GM12878 (cell line): ENCODE results near the gene SEC23A. TPM values are rescaled to one million over a fixed set of nuclear protein-coding genes. Genes with fewer than 3 reads are reported as not detected.

ENCODE experiments used
- ATAC-seq: fragments of 200-7000 bp; cut with Tn5 transposase; 3 replicates; pipeline ENCODE4 v1.9.1; 2020; ENCODE audit warnings: mild to moderate bottlenecking, moderate library complexity
- BruUV-seq: library from RNA; stranded (reverse); fragments of 400-500 nt; replicated peaks from 2 replicates; lab custom pipeline; 2021; lab: Mats Ljungman, UMichigan
- CTCF ChIA-PET: fragments of 300-600 bp; sonication (Branson Sonifier 250); formaldehyde crosslinking; extraction: SDS; loops from one replicate; lab custom pipeline; 2021; ENCODE audit warnings: inconsistent platforms; lab: Yijun Ruan, JAX
- POLR2A ChIA-PET: fragments of 350-600 bp; formaldehyde crosslinking; extraction: SDS; loops from one replicate; lab custom pipeline; 2021; ENCODE audit warnings: inconsistent platforms; lab: Charles Lee
- RAD21 ChIA-PET: fragments of 300-600 bp; sonication (Branson Sonifier 250); formaldehyde crosslinking; loops from one replicate; lab custom pipeline; 2023; ENCODE audit warnings: antibody characterized with exemption; ENCODE audit not compliant: unreplicated experiment; lab: Charles Lee
- SMC1A ChIA-PET: fragments of 300-600 bp; sonication (Branson Sonifier 250); formaldehyde crosslinking; loops from one replicate; lab custom pipeline; 2023; ENCODE audit not compliant: unreplicated experiment, uncharacterized antibody; lab: Charles Lee
- DNase-seq: peaks from one replicate; pipeline ENCODE4 v3.0.0-alpha.2; 2011; ENCODE audit warnings: low read depth, low spot score
- FAIRE-seq: peaks from 3 replicates; lab custom pipeline; 2011; peaks lifted over from hg19 to GRCh38; lab: Jason Lieb, UNC
- H2AFZ ChIP-seq: 2 replicates; pipeline ENCODE4 v1.6.0; 2011; ENCODE audit warnings: low read depth, low read length, control low read depth; ENCODE audit not compliant: control insufficient read depth
- H3K27ac ChIP-seq: 2 replicates; pipeline ENCODE4 v1.5.1; 2011; ENCODE audit warnings: control low read depth; ENCODE audit not compliant: control insufficient read depth, insufficient read depth
- H3K27me3 ChIP-seq, 2 experiments: replicated peaks in 1 of 2; 2 replicates each; pipeline versions ENCODE4 v1.6.0 to v1.6.1; 2011; ENCODE audit warnings: low read length in 1 of 2; ENCODE audit not compliant: control insufficient read depth in 2 of 2, insufficient read depth in 2 of 2
- H3K36me3 ChIP-seq, 2 experiments: 2 replicates each; pipeline ENCODE4 v1.5.1; 2011; ENCODE audit warnings: low read length in 1 of 2; ENCODE audit not compliant: control insufficient read depth in 2 of 2, insufficient read depth in 2 of 2
- H3K4me1 ChIP-seq: 2 replicates; pipeline ENCODE4 v1.6.1; 2011; ENCODE audit warnings: mild to moderate bottlenecking, low read length, moderate library complexity, mixed read lengths; ENCODE audit not compliant: control insufficient read depth, insufficient read depth
- H3K4me2 ChIP-seq: 2 replicates; pipeline ENCODE4 v1.6.0; 2011; ENCODE audit warnings: control low read depth; ENCODE audit not compliant: control insufficient read depth, insufficient read depth
- H3K4me3 ChIP-seq: fragments of 200-600 bp; sonication (generic); 2 replicates; pipeline ENCODE4 v1.5.1; 2016
- H3K79me2 ChIP-seq: 2 replicates; pipeline ENCODE4 v1.6.0; 2011; ENCODE audit warnings: low read length; ENCODE audit not compliant: control insufficient read depth, insufficient read depth
- H3K9ac ChIP-seq: 2 replicates; pipeline ENCODE4 v1.8.0; 2011; ENCODE audit warnings: low read length, control low read depth, mixed read lengths; ENCODE audit not compliant: control insufficient read depth, insufficient read depth
- H3K9me3 ChIP-seq: replicated peaks from 3 replicates; pipeline ENCODE4 v1.5.1; 2011; ENCODE audit warnings: mild to moderate bottlenecking, low read length; ENCODE audit not compliant: control insufficient read depth, insufficient read depth
- H4K20me1 ChIP-seq: 2 replicates; pipeline ENCODE4 v1.6.0; 2011; ENCODE audit not compliant: control insufficient read depth, insufficient read depth
- BHLHE40 ChIP-seq, 2 experiments: fragments of 450-650 bp in 1 of 2; IDR thresholded peaks; 2 replicates each; pipeline ENCODE4 v1.6.1; 2011 to 2017; ENCODE audit warnings: low read depth in 2 of 2, borderline replicate concordance in 1 of 2, improper control_type of control experiment in 1 of 2, low read length in 1 of 2, mild to moderate bottlenecking in 1 of 2
- CHD4 ChIP-seq: fragments of 200-600 bp; sonication (generic); IDR thresholded peaks from 2 replicates; pipeline ENCODE4 v1.6.1; 2016; ENCODE audit warnings: mild to moderate bottlenecking
- DPF2 ChIP-seq: fragments of 450-650 bp; IDR thresholded peaks from 2 replicates; pipeline ENCODE4 v1.6.1; 2017; ENCODE audit warnings: mild to moderate bottlenecking
- POLR2AphosphoS5 ChIP-seq: IDR thresholded peaks from 2 replicates; pipeline ENCODE4 v1.6.1; 2011; ENCODE audit warnings: mild to moderate bottlenecking, low read length, inconsistent platforms
- SMARCA5 ChIP-seq: fragments of 450-650 bp; IDR thresholded peaks from 2 replicates; pipeline ENCODE4 v1.6.1; 2017; ENCODE audit warnings: mild to moderate bottlenecking
- SP1 ChIP-seq: IDR thresholded peaks from one replicate; pipeline ENCODE4 v1.6.1; 2011; ENCODE audit warnings: low read depth, low read length
- SPI1 ChIP-seq: IDR thresholded peaks from 2 replicates; pipeline ENCODE4 v1.6.1; 2011; ENCODE audit warnings: low read depth, mild to moderate bottlenecking, low read length, moderate library complexity, borderline replicate concordance; ENCODE audit not compliant: insufficient read depth
- SREBF1 ChIP-seq: IDR thresholded peaks from 2 replicates; pipeline ENCODE4 v1.6.1; 2012; ENCODE audit warnings: mild to moderate bottlenecking, low read length
- SRF ChIP-seq, 2 experiments: IDR thresholded peaks; 2 replicates each; pipeline ENCODE4 v1.6.1; 2011; ENCODE audit warnings: low read depth in 2 of 2, low read length in 2 of 2, mild to moderate bottlenecking in 1 of 2, moderate library complexity in 1 of 2
- SUPT20H ChIP-seq: IDR thresholded peaks from 2 replicates; pipeline ENCODE4 v1.6.1; 2011; ENCODE audit warnings: low read depth, mild to moderate bottlenecking, low read length, moderate library complexity, borderline replicate concordance; ENCODE audit not compliant: control insufficient read depth
- SUZ12 ChIP-seq: fragments of 200-600 bp; sonication (generic); IDR thresholded peaks from one replicate; pipeline ENCODE4 v1.6.1; 2018; ENCODE audit warnings: antibody characterized with exemption, mild to moderate bottlenecking; ENCODE audit not compliant: unreplicated experiment
- ZNF274 ChIP-seq: IDR thresholded peaks from one replicate; pipeline ENCODE4 v1.8.0; 2011; ENCODE audit not compliant: insufficient read length, insufficient read depth
- ZSCAN29 ChIP-seq: fragments of 450-650 bp; IDR thresholded peaks from 2 replicates; pipeline ENCODE4 v1.6.1; 2017; ENCODE audit warnings: mild to moderate bottlenecking, moderate library complexity
- WGBS: methylation state at CpG from one replicate; pipeline ENCODE4 v1.1.6; 2016; ENCODE audit warnings: low lambda C conversion rate; ENCODE audit not compliant: insufficient replicate concordance, insufficient coverage; ENCODE audit errors: missing lambda C conversion rate; 5-methylcytosine and 5-hydroxymethylcytosine counted together
- in situ Hi-C: fragments of 300-500 bp; cut with MboI; formaldehyde crosslinking; loops from 9 replicates; pipeline ENCODE4 v1.14.3; 2018; ENCODE audit warnings: mixed read lengths
- intact Hi-C: fragments of 100-400 bp; cut with micrococcal nuclease; formaldehyde crosslinking; loops from one replicate; pipeline ENCODE4 v1.14.2; 2022; ENCODE audit not compliant: unreplicated experiment
- polyA plus RNA-seq, 11 experiments: library from polyadenylated mRNA; depleted of rRNA in 4 of 11; unstranded in 6 of 11; stranded (reverse) in 5 of 11; fragments of >200 nt; fragmentation: Nextera tagmentation in 4 of 11; fragmentation: Illumina TruSeq in 1 of 11; extraction: Ambion mirVana in 4 of 11; extraction: Trizol in 1 of 11; gene quantifications; 1 replicate in 1 of 11; 2 replicates in 10 of 11; pipeline versions ENCODE4 v1.2.1 to v1.2.3, GENCODE V29; 2011 to 2016; ENCODE audit warnings: inconsistent platforms in 2 of 11, missing spikeins in 2 of 11, low read depth in 1 of 11
- total RNA-seq, 4 experiments: library from RNA; depleted of rRNA in 3 of 4; stranded (reverse); fragments of >200 nt in 3 of 4; fragmentation: Illumina TruSeq in 1 of 4; extraction: Trizol in 1 of 4; gene quantifications; 2 replicates each; pipeline versions ENCODE4 v1.2.1 to v1.2.3, GENCODE V29; 2013 to 2021
- TF ChIP-seq, protein P1 (sequence below): IDR thresholded peaks from 2 replicates; pipeline ENCODE4 v1.6.1; 2012; ENCODE audit warnings: mild to moderate bottlenecking, low read depth, low read length
- TF ChIP-seq, protein P2 (sequence below): fragments of 450-650 bp; IDR thresholded peaks from 2 replicates; pipeline ENCODE4 v1.6.1; 2014; ENCODE audit warnings: mild to moderate bottlenecking
- TF ChIP-seq, protein P3 (sequence below): IDR thresholded peaks from 2 replicates; pipeline ENCODE4 v1.6.1; 2011; ENCODE audit warnings: mild to moderate bottlenecking, low read depth, low read length, moderate library complexity; ENCODE audit not compliant: insufficient replicate concordance
- TF ChIP-seq, protein P4 (sequence below): fragments of 450-650 bp; IDR thresholded peaks from 2 replicates; pipeline ENCODE4 v1.6.1; 2017; ENCODE audit warnings: mild to moderate bottlenecking

The SEC23A gene
- total and polyA plus RNA-seq, 10 of the 15 experiments (the other 5 are each of a cell fraction or from before 2014, with no cell fraction given): 13.6 to 63.8 (median 37.3) TPM

DNA sequence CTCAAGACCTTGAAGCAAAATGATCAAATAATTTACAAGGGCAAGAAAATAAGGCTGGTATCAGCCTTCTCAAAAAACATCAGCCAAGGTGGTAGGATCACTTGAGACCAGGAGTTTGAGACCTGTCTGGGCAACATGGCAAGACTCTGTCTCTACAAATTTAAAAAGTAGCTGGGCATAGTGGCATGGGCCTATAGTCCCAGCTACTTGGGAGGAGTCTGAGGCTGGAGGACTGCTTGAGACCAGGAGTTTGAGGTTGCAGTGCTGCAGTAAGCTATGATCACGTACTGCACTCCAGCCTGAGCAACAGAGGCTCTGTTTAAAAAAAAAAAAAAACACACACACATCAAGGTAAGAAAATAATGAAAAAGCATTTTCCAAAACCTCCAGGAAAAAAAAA, 22.1 kb downstream of the SEC23A start:
- DNase-seq (no peak), ATAC-seq (no peak), FAIRE-seq (no peak)
- intact Hi-C loops: no loop called here
- H3K79me2 ChIP-seq: no peaks in the 10 kb centered on the region
- no peak overlapping the region for H3K4me3 ChIP-seq
- ChIA-PET POLR2A (interaction anchor here (0.6 kb wide), 1 partner anchor 19 kb away, joined by 4 read pairs; no protein-coding TSS in a partner anchor), CTCF (interaction anchor here (1.0 kb wide), 1 partner anchor 10 kb away, joined by 4 read pairs; no protein-coding TSS in a partner anchor), SMC1A (interaction anchor here (0.7 to 1.3 kb wide), 5 partner anchors 10 to 26 kb away, joined by 3 to 4 read pairs (median 3); partner anchors contain the start of gene SEC23A), RAD21 (interaction anchor here (1.0 kb wide), 1 partner anchor 22 kb away, joined by 3 read pairs; the partner anchor contains the start of gene SEC23A)
- H3K27me3 ChIP-seq: no peaks in the 10 kb centered on the region
- in situ Hi-C loops: no loop called here
- H3K9ac ChIP-seq: no peak overlapping the region
- H4K20me1 ChIP-seq: no peaks in the 10 kb centered on the region
- H3K9me3 ChIP-seq: no peaks in the 10 kb centered on the region
- no peak overlapping the region for H3K4me2 ChIP-seq
- BruUV-seq: no TSS peak
- peaks cover 5 to 22% of the 10 kb centered on the region in 2 experiments; a peak in 3 of 4 replicates for H3K36me3 ChIP-seq
- H3K27ac ChIP-seq: no peak overlapping the region
- no peaks in the 10 kb centered on the region for H3K4me1 ChIP-seq
- 100% methylated on average over 1 of the region's 1 CpG for WGBS
- H2AFZ ChIP-seq: no peak overlapping the region
- TF ChIP-seq SPI1 (no peak), SUPT20H (no peak), SUZ12 (no peak), ZNF274 (no peak), SREBF1 (no peak), SMARCA5 (no peak), SRF (IDR thresholded peaks at IDR 0.05; ENCODE audit: low read depth in 2 of 2, low read length in 2 of 2) (no peak), SP1 (no peak), CHD4 (no peak), DPF2 (no peak), POLR2AphosphoS5 (no peak), BHLHE40 (IDR thresholded peaks at IDR 0.05; ENCODE audit: borderline replicate concordance in 1 of 2, low read depth in 2 of 2, low read length in 1 of 2) (no peak), ZSCAN29 (no peak)
- TF ChIP-seq, protein P1, sequence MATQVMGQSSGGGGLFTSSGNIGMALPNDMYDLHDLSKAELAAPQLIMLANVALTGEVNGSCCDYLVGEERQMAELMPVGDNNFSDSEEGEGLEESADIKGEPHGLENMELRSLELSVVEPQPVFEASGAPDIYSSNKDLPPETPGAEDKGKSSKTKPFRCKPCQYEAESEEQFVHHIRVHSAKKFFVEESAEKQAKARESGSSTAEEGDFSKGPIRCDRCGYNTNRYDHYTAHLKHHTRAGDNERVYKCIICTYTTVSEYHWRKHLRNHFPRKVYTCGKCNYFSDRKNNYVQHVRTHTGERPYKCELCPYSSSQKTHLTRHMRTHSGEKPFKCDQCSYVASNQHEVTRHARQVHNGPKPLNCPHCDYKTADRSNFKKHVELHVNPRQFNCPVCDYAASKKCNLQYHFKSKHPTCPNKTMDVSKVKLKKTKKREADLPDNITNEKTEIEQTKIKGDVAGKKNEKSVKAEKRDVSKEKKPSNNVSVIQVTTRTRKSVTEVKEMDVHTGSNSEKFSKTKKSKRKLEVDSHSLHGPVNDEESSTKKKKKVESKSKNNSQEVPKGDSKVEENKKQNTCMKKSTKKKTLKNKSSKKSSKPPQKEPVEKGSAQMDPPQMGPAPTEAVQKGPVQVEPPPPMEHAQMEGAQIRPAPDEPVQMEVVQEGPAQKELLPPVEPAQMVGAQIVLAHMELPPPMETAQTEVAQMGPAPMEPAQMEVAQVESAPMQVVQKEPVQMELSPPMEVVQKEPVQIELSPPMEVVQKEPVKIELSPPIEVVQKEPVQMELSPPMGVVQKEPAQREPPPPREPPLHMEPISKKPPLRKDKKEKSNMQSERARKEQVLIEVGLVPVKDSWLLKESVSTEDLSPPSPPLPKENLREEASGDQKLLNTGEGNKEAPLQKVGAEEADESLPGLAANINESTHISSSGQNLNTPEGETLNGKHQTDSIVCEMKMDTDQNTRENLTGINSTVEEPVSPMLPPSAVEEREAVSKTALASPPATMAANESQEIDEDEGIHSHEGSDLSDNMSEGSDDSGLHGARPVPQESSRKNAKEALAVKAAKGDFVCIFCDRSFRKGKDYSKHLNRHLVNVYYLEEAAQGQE: no peak
- TF ChIP-seq, protein P2, sequence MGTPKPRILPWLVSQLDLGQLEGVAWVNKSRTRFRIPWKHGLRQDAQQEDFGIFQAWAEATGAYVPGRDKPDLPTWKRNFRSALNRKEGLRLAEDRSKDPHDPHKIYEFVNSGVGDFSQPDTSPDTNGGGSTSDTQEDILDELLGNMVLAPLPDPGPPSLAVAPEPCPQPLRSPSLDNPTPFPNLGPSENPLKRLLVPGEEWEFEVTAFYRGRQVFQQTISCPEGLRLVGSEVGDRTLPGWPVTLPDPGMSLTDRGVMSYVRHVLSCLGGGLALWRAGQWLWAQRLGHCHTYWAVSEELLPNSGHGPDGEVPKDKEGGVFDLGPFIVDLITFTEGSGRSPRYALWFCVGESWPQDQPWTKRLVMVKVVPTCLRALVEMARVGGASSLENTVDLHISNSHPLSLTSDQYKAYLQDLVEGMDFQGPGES: no peak
- TF ChIP-seq, protein P3, sequence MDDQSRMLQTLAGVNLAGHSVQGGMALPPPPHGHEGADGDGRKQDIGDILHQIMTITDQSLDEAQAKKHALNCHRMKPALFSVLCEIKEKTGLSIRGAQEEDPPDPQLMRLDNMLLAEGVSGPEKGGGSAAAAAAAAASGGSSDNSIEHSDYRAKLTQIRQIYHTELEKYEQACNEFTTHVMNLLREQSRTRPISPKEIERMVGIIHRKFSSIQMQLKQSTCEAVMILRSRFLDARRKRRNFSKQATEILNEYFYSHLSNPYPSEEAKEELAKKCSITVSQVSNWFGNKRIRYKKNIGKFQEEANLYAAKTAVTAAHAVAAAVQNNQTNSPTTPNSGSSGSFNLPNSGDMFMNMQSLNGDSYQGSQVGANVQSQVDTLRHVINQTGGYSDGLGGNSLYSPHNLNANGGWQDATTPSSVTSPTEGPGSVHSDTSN: no peak
- TF ChIP-seq, protein P4, sequence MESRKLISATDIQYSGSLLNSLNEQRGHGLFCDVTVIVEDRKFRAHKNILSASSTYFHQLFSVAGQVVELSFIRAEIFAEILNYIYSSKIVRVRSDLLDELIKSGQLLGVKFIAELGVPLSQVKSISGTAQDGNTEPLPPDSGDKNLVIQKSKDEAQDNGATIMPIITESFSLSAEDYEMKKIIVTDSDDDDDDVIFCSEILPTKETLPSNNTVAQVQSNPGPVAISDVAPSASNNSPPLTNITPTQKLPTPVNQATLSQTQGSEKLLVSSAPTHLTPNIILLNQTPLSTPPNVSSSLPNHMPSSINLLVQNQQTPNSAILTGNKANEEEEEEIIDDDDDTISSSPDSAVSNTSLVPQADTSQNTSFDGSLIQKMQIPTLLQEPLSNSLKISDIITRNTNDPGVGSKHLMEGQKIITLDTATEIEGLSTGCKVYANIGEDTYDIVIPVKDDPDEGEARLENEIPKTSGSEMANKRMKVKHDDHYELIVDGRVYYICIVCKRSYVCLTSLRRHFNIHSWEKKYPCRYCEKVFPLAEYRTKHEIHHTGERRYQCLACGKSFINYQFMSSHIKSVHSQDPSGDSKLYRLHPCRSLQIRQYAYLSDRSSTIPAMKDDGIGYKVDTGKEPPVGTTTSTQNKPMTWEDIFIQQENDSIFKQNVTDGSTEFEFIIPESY: no peak
